H9 (cell line): ENCODE measurements around the gene NEMP2. TPM values are rescaled to one million over a fixed set of nuclear protein-coding genes. Genes with fewer than 3 reads are reported as not detected.

ENCODE experiments used
- DNase-seq: peaks from one replicate; pipeline ENCODE4 v3.0.0-alpha.2; 2017
- H2AFZ ChIP-seq: one replicate; pipeline ENCODE4 v1.6.1; 2013; ENCODE audit warnings: mild to moderate bottlenecking, low read length, control low read depth, moderate library complexity
- H2AK5ac ChIP-seq: 2 replicates; pipeline ENCODE4 v1.6.1; 2013; ENCODE audit warnings: low read length, control low read depth, mixed read lengths; ENCODE audit not compliant: insufficient read length
- H2BK120ac ChIP-seq: one replicate; pipeline ENCODE4 v1.6.1; 2013; ENCODE audit warnings: low read depth, mild to moderate bottlenecking, low read length, control low read depth, inconsistent platforms; ENCODE audit not compliant: poor library complexity, severe bottlenecking
- H2BK12ac ChIP-seq: 2 replicates; pipeline ENCODE4 v1.6.1; 2013; ENCODE audit warnings: low read length, control low read depth, mixed read lengths, low read depth; ENCODE audit not compliant: insufficient read length
- H2BK15ac ChIP-seq: 2 replicates; pipeline ENCODE4 v1.6.1; 2013; ENCODE audit warnings: low read depth, low read length, control low read depth
- H2BK20ac ChIP-seq: one replicate; pipeline ENCODE4 v1.6.1; 2013; ENCODE audit warnings: low read depth, mild to moderate bottlenecking, low read length, control low read depth, inconsistent platforms; ENCODE audit not compliant: poor library complexity, severe bottlenecking
- H2BK5ac ChIP-seq: 2 replicates; pipeline ENCODE4 v1.6.1; 2013; ENCODE audit warnings: low read length, control low read depth, mixed read lengths; ENCODE audit not compliant: insufficient read length
- H3K14ac ChIP-seq: 2 replicates; pipeline ENCODE4 v1.6.1; 2013; ENCODE audit warnings: low read length, control low read depth; ENCODE audit not compliant: insufficient read depth
- H3K18ac ChIP-seq: 2 replicates; pipeline ENCODE4 v1.6.1; 2013; ENCODE audit warnings: low read depth, mild to moderate bottlenecking, mixed read lengths, low read length, control low read depth; ENCODE audit not compliant: insufficient read length
- H3K23ac ChIP-seq: 2 replicates; pipeline ENCODE4 v1.6.1; 2013; ENCODE audit warnings: low read length, control low read depth, mixed read lengths, low read depth; ENCODE audit not compliant: insufficient read length
- H3K23me2 ChIP-seq: 2 replicates; pipeline ENCODE4 v1.6.1; 2013; ENCODE audit warnings: low read depth, mild to moderate bottlenecking, mixed read lengths, low read length, control low read depth; ENCODE audit not compliant: insufficient read length, poor library complexity, severe bottlenecking
- H3K27ac ChIP-seq: 2 replicates; pipeline ENCODE4 v1.5.1; 2013; ENCODE audit warnings: low read length, control low read depth, mixed read lengths, low read depth; ENCODE audit not compliant: insufficient read length
- H3K27me3 ChIP-seq: 2 replicates; pipeline ENCODE4 v1.6.1; 2013; ENCODE audit warnings: low read length, control low read depth, inconsistent platforms; ENCODE audit not compliant: insufficient read depth
- H3K4ac ChIP-seq: 2 replicates; pipeline ENCODE4 v1.6.1; 2013; ENCODE audit warnings: low read depth, mild to moderate bottlenecking, control low read depth, inconsistent platforms, low read length, moderate library complexity
- H3K4me1 ChIP-seq: 2 replicates; pipeline ENCODE4 v1.6.1; 2013; ENCODE audit warnings: low read length, control low read depth, inconsistent platforms; ENCODE audit not compliant: insufficient read depth
- H3K4me2 ChIP-seq: 2 replicates; pipeline ENCODE4 v1.6.1; 2013; ENCODE audit warnings: low read length, control low read depth, mixed read lengths; ENCODE audit not compliant: insufficient read length, insufficient read depth
- H3K56ac ChIP-seq: 2 replicates; pipeline ENCODE4 v1.6.1; 2013; ENCODE audit warnings: low read depth, mild to moderate bottlenecking, mixed read lengths, low read length, control low read depth; ENCODE audit not compliant: insufficient read length
- H3K79me1 ChIP-seq: 2 replicates; pipeline ENCODE4 v1.6.1; 2013; ENCODE audit warnings: low read depth, mild to moderate bottlenecking, moderate library complexity, low read length, control low read depth, inconsistent platforms; ENCODE audit not compliant: insufficient read depth, poor library complexity, severe bottlenecking
- H3K79me2 ChIP-seq: 2 replicates; pipeline ENCODE4 v1.6.1; 2013; ENCODE audit warnings: low read length, control low read depth, inconsistent platforms; ENCODE audit not compliant: insufficient read depth
- H3K9ac ChIP-seq: 2 replicates; pipeline ENCODE4 v1.6.1; 2013; ENCODE audit warnings: low read length, control low read depth, mixed read lengths; ENCODE audit not compliant: insufficient read length; ENCODE audit errors: extremely low read depth
- H3K9me3 ChIP-seq: one replicate; pipeline ENCODE4 v1.6.1; 2013; ENCODE audit warnings: low read depth, low read length, inconsistent platforms; ENCODE audit not compliant: control insufficient read depth
- H3T11ph ChIP-seq: one replicate; pipeline ENCODE4 v1.6.1; 2013; ENCODE audit warnings: mild to moderate bottlenecking, low read length, control low read depth, inconsistent platforms
- H4K20me1 ChIP-seq: one replicate; pipeline ENCODE4 v1.6.1; 2013; ENCODE audit not compliant: control insufficient read depth, insufficient read length, insufficient read depth
- H4K5ac ChIP-seq: 2 replicates; pipeline ENCODE4 v1.6.1; 2013; ENCODE audit warnings: low read depth, mild to moderate bottlenecking, mixed read lengths, low read length, control low read depth; ENCODE audit not compliant: insufficient read length
- H4K8ac ChIP-seq: replicated peaks from 2 replicates; pipeline ENCODE4 v1.6.1; 2013; ENCODE audit warnings: low read length, control low read depth, mixed read lengths, low read depth; ENCODE audit not compliant: insufficient read length
- H4K91ac ChIP-seq: 2 replicates; pipeline ENCODE4 v1.6.1; 2013; ENCODE audit warnings: low read depth, mild to moderate bottlenecking, moderate library complexity, mixed read lengths, low read length, control low read depth; ENCODE audit not compliant: insufficient read length
- H3K27ac Mint-ChIP-seq, 3 experiments: 2 replicates in 2 of 3; 3 replicates in 1 of 3; pipeline ENCODE4 v1.8.0; 2020 to 2021; ENCODE audit warnings: mixed read lengths in 3 of 3, mild to moderate bottlenecking in 1 of 3, moderate library complexity in 1 of 3
- H3K27me3 Mint-ChIP-seq: 2 replicates; pipeline ENCODE4 v1.8.0; 2021; ENCODE audit warnings: low read depth, mild to moderate bottlenecking, moderate library complexity, mixed read lengths
- H3K36me3 Mint-ChIP-seq, 3 experiments: 2 replicates in 2 of 3; 3 replicates in 1 of 3; pipeline ENCODE4 v1.8.0; 2020 to 2021; ENCODE audit warnings: low read depth in 3 of 3, mixed read lengths in 3 of 3; ENCODE audit not compliant: insufficient read depth in 1 of 3
- H3K4me1 Mint-ChIP-seq, 2 experiments: 2 replicates each; pipeline ENCODE4 v1.8.0; 2020; ENCODE audit warnings: mixed read lengths in 2 of 2
- H3K4me3 Mint-ChIP-seq, 2 experiments: 2 replicates in 1 of 2; 3 replicates in 1 of 2; pipeline ENCODE4 v1.8.0; 2020 to 2021; ENCODE audit warnings: mild to moderate bottlenecking in 2 of 2, mixed read lengths in 2 of 2, moderate library complexity in 1 of 2
- H3K9me3 Mint-ChIP-seq, 2 experiments: 2 replicates in 1 of 2; 3 replicates in 1 of 2; pipeline ENCODE4 v1.8.0; 2020; ENCODE audit warnings: mild to moderate bottlenecking in 2 of 2, mixed read lengths in 2 of 2, moderate library complexity in 1 of 2
- WGBS: extraction: QIAGEN DNeasy Blood & Tissue Kit; methylation state at CpG from one replicate; pipeline ENCODE4 v1.1.7; 2013; ENCODE audit warnings: missing lambda C conversion rate, low lambda C conversion rate, mixed read lengths; ENCODE audit not compliant: insufficient read length; ENCODE audit errors: extremely low coverage; 5-methylcytosine and 5-hydroxymethylcytosine counted together
- total RNA-seq: library from RNA; stranded (reverse); gene quantifications from 2 replicates; pipeline ENCODE4 v1.2.1, GENCODE V29; 2021
- TF ChIP-seq, protein P1 (sequence below): fragments of 200-600 bp; sonication (generic); conservative IDR thresholded peaks from 3 replicates; pipeline ENCODE4 v1.8.0; 2021; ENCODE audit warnings: antibody characterized with exemption, mild to moderate bottlenecking

NEMP2 gene
- total RNA-seq, 1 experiment from 2014 or later, result 5.3 TPM

DNA sequence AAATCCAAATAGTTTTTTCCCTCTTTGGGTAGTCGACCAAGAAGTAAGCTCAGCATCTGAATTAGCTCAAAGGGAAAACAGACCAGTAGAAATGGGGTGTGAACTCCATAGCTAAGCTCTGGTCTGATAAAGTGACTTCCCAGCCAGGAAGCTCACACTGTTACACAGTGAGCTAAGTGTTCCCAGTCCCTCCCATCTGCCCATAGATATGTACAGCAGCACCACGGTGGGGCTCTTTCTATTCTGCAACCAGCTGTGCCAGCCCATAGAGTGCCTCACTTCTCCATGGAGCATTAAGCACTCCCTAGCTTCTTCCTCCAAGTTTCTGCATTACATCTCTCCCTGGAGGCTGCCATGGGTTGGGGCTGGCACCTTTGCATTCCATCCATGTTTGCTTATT is 27.6 kb upstream of the NEMP2 start:
- H3K9ac ChIP-seq, result no peak overlapping the region
- no peaks in the 10 kb centered on the region for H3K27me3 Mint-ChIP-seq
- TF ChIP-seq, protein P1, sequence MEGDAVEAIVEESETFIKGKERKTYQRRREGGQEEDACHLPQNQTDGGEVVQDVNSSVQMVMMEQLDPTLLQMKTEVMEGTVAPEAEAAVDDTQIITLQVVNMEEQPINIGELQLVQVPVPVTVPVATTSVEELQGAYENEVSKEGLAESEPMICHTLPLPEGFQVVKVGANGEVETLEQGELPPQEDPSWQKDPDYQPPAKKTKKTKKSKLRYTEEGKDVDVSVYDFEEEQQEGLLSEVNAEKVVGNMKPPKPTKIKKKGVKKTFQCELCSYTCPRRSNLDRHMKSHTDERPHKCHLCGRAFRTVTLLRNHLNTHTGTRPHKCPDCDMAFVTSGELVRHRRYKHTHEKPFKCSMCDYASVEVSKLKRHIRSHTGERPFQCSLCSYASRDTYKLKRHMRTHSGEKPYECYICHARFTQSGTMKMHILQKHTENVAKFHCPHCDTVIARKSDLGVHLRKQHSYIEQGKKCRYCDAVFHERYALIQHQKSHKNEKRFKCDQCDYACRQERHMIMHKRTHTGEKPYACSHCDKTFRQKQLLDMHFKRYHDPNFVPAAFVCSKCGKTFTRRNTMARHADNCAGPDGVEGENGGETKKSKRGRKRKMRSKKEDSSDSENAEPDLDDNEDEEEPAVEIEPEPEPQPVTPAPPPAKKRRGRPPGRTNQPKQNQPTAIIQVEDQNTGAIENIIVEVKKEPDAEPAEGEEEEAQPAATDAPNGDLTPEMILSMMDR, result no peak
- peak; percentile 28 for DNase-seq
- no peaks in the 10 kb centered on the region for H3K23me2 ChIP-seq
- no peak overlapping the region for H4K91ac ChIP-seq
- H3K56ac ChIP-seq, result no peak overlapping the region
- H2BK120ac ChIP-seq, result no peak overlapping the region
- H2BK5ac ChIP-seq, result no peak overlapping the region
- no peak overlapping the region for H2BK15ac ChIP-seq
- H3K4me2 ChIP-seq, result no peak overlapping the region
- H3K4me3 Mint-ChIP-seq, result no peak overlapping the region; a peak in 1 of 5 replicates
- H4K20me1 ChIP-seq, result no peaks in the 10 kb centered on the region
- no peak overlapping the region for H3K4ac ChIP-seq
- no CpG with 5 or more reads among the region's 2 CpGs for WGBS
- no peaks in the 10 kb centered on the region for H3K79me1 ChIP-seq
- no peaks in the 10 kb centered on the region for H3K79me2 ChIP-seq
- H3K4me1 Mint-ChIP-seq, result peaks cover 21 to 25% of the 10 kb centered on the region in 2 experiments
- no peak overlapping the region for H2BK20ac ChIP-seq
- H3T11ph ChIP-seq, result no peak overlapping the region
- no peak overlapping the region for H4K8ac ChIP-seq
- no peak overlapping the region for H3K23ac ChIP-seq
- H3K4me1 ChIP-seq, result peaks cover 5% of the 10 kb centered on the region; the same call in 1 of the 2 replicates
- peaks cover 0 to 3% (median under 1%) of the 10 kb centered on the region in 3 experiments; a peak in 4 of 7 replicates for H3K36me3 Mint-ChIP-seq
- H3K18ac ChIP-seq, result no peak overlapping the region
- H4K5ac ChIP-seq, result no peak overlapping the region
- H3K9me3 ChIP-seq, result no peaks in the 10 kb centered on the region
- H3K9me3 Mint-ChIP-seq, result peaks cover 1 to 5% of the 10 kb centered on the region in 2 experiments
- H3K14ac ChIP-seq, result no peak overlapping the region
- H3K27ac ChIP-seq, result no peak overlapping the region
- H2AK5ac ChIP-seq, result no peak overlapping the region
- H2AFZ ChIP-seq, result no peak overlapping the region
- no peak overlapping the region for H2BK12ac ChIP-seq
- no peak overlapping the region for H3K27ac Mint-ChIP-seq
- no peaks in the 10 kb centered on the region for H3K27me3 ChIP-seq
